ENCODE data around the gene THEMIS.

THEMIS gene

DNA sequence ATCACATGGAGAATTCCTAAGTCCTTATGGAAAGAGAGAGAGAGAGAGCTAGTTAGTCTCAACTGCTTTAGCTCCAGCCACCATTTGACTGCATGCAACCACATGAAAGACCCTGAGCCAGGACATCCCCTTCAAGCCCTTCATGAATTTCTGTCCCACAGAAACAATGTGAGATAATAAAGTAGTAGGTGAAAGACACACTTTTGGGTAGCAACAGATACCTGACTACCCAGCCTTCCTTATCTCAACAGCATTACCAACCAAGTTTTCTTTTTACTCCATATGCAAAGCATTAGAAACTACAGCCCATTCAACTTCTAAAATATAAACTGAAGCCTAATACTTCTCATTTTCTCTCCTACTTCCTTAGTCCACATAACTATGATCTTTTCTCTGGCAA, 23.2 kb upstream of the THEMIS start:
- Histone ChIP-seq H3K9me3 (ENCODE audit: control insufficient read depth, insufficient read depth, low read depth, low read length) (no peaks in the 10 kb centered on the region), H3K36me3 (ENCODE audit: control insufficient read depth in 2 of 2, insufficient read depth in 1 of 2, low read length in 2 of 2) (no peaks in the 10 kb centered on the region), H3K4me1 (ENCODE audit: control insufficient read depth, insufficient read depth, low read length) (no peaks in the 10 kb centered on the region), H3K4me3 (ENCODE audit: low read depth, low read length) (no peak overlapping the region), H3K27ac (ENCODE audit: extremely low read depth, low read depth, low read length) (no peak overlapping the region)
- ChIA-PET POLR2A (no interaction called here), CTCF (interaction anchor here (0.7 kb wide), 1 partner anchor 105 kb away, joined by 3 read pairs; no protein-coding TSS in a partner anchor)
- TF ChIP-seq, protein P1, sequence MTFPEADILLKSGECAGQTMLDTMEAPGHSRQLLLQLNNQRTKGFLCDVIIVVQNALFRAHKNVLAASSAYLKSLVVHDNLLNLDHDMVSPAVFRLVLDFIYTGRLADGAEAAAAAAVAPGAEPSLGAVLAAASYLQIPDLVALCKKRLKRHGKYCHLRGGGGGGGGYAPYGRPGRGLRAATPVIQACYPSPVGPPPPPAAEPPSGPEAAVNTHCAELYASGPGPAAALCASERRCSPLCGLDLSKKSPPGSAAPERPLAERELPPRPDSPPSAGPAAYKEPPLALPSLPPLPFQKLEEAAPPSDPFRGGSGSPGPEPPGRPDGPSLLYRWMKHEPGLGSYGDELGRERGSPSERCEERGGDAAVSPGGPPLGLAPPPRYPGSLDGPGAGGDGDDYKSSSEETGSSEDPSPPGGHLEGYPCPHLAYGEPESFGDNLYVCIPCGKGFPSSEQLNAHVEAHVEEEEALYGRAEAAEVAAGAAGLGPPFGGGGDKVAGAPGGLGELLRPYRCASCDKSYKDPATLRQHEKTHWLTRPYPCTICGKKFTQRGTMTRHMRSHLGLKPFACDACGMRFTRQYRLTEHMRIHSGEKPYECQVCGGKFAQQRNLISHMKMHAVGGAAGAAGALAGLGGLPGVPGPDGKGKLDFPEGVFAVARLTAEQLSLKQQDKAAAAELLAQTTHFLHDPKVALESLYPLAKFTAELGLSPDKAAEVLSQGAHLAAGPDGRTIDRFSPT (tag by site-specific recombination; IDR thresholded peaks at IDR 0.05) = no peak
- no peak for TF ChIP-seq ZNF391 (tag by site-specific recombination; IDR thresholded peaks at IDR 0.05; ENCODE audit: borderline replicate concordance, low read depth)
- TF ChIP-seq ZNF423 (tag by site-specific recombination; IDR thresholded peaks at IDR 0.05) = no peak
- TF ChIP-seq ZNF701 (tag by site-specific recombination; IDR thresholded peaks at IDR 0.05) = no peak
- TF ChIP-seq ZNF626 (tag by site-specific recombination; IDR thresholded peaks at IDR 0.05) = no peak
- TF ChIP-seq ZNF133 (tag by site-specific recombination; IDR thresholded peaks at IDR 0.05) = no peak
- TF ChIP-seq YY2 (tag by site-specific recombination; IDR thresholded peaks at IDR 0.05) = no peak

DNA sequence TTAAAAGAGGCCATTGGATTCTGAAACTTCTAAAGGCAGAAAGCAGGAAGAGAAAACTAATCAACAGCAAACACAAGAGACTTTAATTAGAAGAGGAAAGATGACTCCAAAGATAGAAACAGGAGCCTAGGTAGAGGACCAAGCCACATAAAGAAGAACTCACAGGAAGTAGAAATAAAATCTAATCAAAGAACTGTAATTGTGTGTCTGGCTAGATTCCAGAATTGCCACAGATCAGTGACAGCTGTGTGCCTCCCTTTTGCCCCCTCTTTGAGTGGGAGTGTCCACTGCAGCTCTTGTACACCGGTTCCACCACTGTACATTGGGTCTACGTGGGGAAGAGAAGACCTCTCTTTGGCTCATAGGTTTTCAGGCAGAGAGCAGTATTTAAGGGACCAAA, 22.3 kb upstream of the THEMIS start:
- Histone ChIP-seq H3K27ac (ENCODE audit: extremely low read depth, low read depth, low read length) (no peak overlapping the region), H3K36me3 (ENCODE audit: control insufficient read depth in 2 of 2, insufficient read depth in 1 of 2, low read length in 2 of 2) (no peaks in the 10 kb centered on the region), H3K9me3 (ENCODE audit: control insufficient read depth, insufficient read depth, low read depth, low read length) (no peaks in the 10 kb centered on the region), H3K4me3 (ENCODE audit: low read depth, low read length) (no peak overlapping the region), H3K4me1 (ENCODE audit: control insufficient read depth, insufficient read depth, low read length) (no peaks in the 10 kb centered on the region)
- CTCF ChIA-PET = no interaction called here
- POLR2A ChIA-PET = no interaction called here
- no peak for TF ChIP-seq ZSCAN16 (tag by site-specific recombination; IDR thresholded peaks at IDR 0.05)
- TF ChIP-seq ZNF776 (tag by site-specific recombination; IDR thresholded peaks at IDR 0.05; ENCODE audit: borderline replicate concordance) = no peak
- TF ChIP-seq ZIC2 (tag by site-specific recombination; IDR thresholded peaks at IDR 0.05) = no peak
- no peak for TF ChIP-seq ZNF571 (tag by site-specific recombination; IDR thresholded peaks at IDR 0.05)
- no peak for TF ChIP-seq ZNF202 (tag by site-specific recombination; IDR thresholded peaks at IDR 0.05; ENCODE audit: borderline replicate concordance)

DNA sequence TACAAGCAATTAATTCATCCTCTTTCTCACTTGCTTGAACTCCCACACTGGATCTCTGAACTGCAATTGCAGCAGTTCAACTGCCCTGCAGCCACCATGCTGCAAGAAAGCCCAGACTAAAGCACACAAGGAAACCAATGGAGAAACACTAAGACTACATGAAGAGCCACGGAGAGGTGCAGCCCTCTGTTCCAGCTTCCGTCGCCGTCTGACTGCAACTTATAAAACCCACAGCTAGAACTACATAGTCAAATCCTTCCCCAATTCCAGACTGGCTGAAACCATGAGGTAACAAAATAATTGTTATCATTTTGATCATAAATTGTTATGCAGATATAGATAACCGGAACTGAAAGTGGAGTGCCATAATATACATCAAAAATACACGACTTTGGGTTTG, 21.1 kb upstream of the THEMIS start:
- Histone ChIP-seq H3K4me1 (ENCODE audit: control insufficient read depth, insufficient read depth, low read length) (no peaks in the 10 kb centered on the region), H3K27ac (ENCODE audit: extremely low read depth, low read depth, low read length) (no peak overlapping the region), H3K4me3 (ENCODE audit: low read depth, low read length) (no peak overlapping the region), H3K36me3 (ENCODE audit: control insufficient read depth in 2 of 2, insufficient read depth in 1 of 2, low read length in 2 of 2) (no peaks in the 10 kb centered on the region), H3K9me3 (ENCODE audit: control insufficient read depth, insufficient read depth, low read depth, low read length) (no peaks in the 10 kb centered on the region)
- ChIA-PET CTCF (no interaction called here), POLR2A (no interaction called here)
- no peak for TF ChIP-seq ZNF341 (tag by site-specific recombination; IDR thresholded peaks at IDR 0.05; ENCODE audit: low read depth)
- no peak for TF ChIP-seq ZNF274 (IDR thresholded peaks at IDR 0.05; ENCODE audit: low read length)
- no peak for TF ChIP-seq ZNF274 (tag by site-specific recombination; IDR thresholded peaks at IDR 0.05; ENCODE audit: borderline replicate concordance)
- TF ChIP-seq, protein P2, sequence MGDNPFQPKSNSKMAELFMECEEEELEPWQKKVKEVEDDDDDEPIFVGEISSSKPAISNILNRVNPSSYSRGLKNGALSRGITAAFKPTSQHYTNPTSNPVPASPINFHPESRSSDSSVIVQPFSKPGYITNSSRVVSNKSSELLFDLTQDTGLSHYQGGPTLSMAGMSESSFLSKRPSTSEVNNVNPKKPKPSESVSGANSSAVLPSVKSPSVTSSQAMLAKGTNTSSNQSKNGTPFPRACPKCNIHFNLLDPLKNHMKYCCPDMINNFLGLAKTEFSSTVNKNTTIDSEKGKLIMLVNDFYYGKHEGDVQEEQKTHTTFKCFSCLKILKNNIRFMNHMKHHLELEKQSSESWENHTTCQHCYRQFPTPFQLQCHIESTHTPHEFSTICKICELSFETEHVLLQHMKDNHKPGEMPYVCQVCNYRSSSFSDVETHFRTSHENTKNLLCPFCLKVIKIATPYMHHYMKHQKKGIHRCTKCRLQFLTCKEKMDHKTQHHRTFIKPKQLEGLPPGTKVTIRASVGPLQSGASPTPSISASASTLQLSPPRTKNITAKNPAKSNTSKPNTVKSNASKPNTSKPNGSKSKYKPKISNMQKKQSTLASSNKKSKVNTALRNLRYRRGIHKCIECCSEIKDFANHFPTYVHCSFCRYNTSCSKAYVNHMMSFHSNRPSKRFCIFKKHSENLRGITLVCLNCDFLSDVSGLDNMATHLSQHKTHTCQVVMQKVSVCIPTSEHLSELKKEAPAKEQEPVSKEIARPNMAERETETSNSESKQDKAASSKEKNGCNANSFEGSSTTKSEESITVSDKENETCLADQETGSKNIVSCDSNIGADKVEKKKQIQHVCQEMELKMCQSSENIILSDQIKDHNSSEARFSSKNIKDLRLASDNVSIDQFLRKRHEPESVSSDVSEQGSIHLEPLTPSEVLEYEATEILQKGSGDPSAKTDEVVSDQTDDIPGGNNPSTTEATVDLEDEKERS (tag by site-specific recombination; IDR thresholded peaks at IDR 0.05) = no peak
- TF ChIP-seq TRIM28 (IDR thresholded peaks at IDR 0.05; ENCODE audit: borderline replicate concordance, low read length) = no peak
- TF ChIP-seq ZFHX2 (tag by site-specific recombination; conservative IDR thresholded peaks at IDR 0.05) = no peak
- TF ChIP-seq, protein P3, sequence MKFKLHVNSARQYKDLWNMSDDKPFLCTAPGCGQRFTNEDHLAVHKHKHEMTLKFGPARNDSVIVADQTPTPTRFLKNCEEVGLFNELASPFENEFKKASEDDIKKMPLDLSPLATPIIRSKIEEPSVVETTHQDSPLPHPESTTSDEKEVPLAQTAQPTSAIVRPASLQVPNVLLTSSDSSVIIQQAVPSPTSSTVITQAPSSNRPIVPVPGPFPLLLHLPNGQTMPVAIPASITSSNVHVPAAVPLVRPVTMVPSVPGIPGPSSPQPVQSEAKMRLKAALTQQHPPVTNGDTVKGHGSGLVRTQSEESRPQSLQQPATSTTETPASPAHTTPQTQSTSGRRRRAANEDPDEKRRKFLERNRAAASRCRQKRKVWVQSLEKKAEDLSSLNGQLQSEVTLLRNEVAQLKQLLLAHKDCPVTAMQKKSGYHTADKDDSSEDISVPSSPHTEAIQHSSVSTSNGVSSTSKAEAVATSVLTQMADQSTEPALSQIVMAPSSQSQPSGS (tag by site-specific recombination; IDR thresholded peaks at IDR 0.05; ENCODE audit: low read depth) = no peak
- no peak for TF ChIP-seq ZNF140 (tag by site-specific recombination; IDR thresholded peaks at IDR 0.05)
- TF ChIP-seq ZNF175 (tag by site-specific recombination; IDR thresholded peaks at IDR 0.05) = no peak
- TF ChIP-seq ZNF184 (tag by site-specific recombination; IDR thresholded peaks at IDR 0.05) = no peak
